SK-N-SH treated with all-trans-retinoic acid at 6 μM for 48 hours (cell line): Measurements from ENCODE around the gene CABP7.

Experiments used
- BACH2 ChIP-seq: fragments of 250-450 bp; sonication (Bioruptor Pico); IDR thresholded peaks from 2 replicates; pipeline ENCODE4 v1.9.0; 2021; ENCODE audit warnings: mild to moderate bottlenecking, borderline replicate concordance
- CSDC2 ChIP-seq: fragments of 250-450 bp; sonication (Bioruptor Pico); IDR thresholded peaks from 2 replicates; pipeline ENCODE4 v1.5.0; 2020; ENCODE audit warnings: mild to moderate bottlenecking, moderate library complexity
- TCF4 ChIP-seq: fragments of 250-450 bp; sonication (Bioruptor Pico); IDR thresholded peaks from 2 replicates; pipeline ENCODE4 v1.8.0; 2021; ENCODE audit warnings: mild to moderate bottlenecking, moderate library complexity, borderline replicate concordance
- TOX ChIP-seq: fragments of 250-450 bp; sonication (Bioruptor Pico); IDR thresholded peaks from 2 replicates; pipeline ENCODE4 v1.8.0; 2021; ENCODE audit warnings: mild to moderate bottlenecking, moderate library complexity, borderline replicate concordance
- ZFP30 ChIP-seq: fragments of 450-650 bp; formaldehyde crosslinking; IDR thresholded peaks from 2 replicates; pipeline ENCODE4 v1.5.0; 2022; ENCODE audit warnings: mild to moderate bottlenecking, moderate library complexity
- TF ChIP-seq, protein P1 (sequence below): fragments of 250-450 bp; sonication (Bioruptor Pico); IDR thresholded peaks from 2 replicates; pipeline ENCODE4 v1.8.0; 2020; ENCODE audit warnings: mild to moderate bottlenecking, moderate library complexity, borderline replicate concordance

DNA sequence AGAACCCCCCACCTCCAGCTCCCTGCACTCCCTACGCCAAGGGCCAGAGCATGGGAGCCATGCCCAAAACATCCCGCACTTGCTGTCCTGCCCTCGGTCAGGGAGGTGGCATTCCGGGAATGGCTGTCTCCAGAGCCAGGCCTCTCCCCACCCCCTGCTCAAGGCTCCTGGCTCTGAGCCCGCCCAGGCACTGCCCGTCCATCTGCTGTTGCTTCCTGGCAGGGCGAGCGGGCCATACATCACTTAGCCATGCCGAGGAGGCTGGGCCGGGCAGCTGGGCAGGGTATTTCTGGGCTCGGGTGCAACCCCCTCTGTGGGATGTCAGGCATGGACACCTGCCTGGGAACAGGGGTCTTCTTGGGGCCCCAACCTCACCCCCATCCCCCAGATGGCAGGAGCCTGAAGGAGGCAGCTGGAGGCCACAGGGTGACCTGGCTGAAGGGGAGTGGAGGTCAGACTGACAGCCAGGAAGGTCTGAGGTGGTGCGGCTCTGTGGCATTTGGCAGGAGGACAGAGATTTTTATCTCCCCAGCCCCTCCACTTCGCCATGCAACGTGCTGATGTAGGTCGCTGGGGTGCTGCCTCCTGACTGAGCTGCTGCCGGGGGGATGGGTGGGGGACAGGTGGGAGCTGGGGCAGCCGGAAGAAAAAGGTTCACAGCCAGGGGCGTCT is 8.7 kb upstream of the CABP7 start:
- no peak for TF ChIP-seq ZFP30 (CRISPR knock-in tag)
- TF ChIP-seq, protein P1, sequence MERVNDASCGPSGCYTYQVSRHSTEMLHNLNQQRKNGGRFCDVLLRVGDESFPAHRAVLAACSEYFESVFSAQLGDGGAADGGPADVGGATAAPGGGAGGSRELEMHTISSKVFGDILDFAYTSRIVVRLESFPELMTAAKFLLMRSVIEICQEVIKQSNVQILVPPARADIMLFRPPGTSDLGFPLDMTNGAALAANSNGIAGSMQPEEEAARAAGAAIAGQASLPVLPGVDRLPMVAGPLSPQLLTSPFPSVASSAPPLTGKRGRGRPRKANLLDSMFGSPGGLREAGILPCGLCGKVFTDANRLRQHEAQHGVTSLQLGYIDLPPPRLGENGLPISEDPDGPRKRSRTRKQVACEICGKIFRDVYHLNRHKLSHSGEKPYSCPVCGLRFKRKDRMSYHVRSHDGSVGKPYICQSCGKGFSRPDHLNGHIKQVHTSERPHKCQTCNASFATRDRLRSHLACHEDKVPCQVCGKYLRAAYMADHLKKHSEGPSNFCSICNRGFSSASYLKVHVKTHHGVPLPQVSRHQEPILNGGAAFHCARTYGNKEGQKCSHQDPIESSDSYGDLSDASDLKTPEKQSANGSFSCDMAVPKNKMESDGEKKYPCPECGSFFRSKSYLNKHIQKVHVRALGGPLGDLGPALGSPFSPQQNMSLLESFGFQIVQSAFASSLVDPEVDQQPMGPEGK, result no peak
- TF ChIP-seq TCF4 (CRISPR knock-in tag), result no peak
- no peak for TF ChIP-seq BACH2 (CRISPR knock-in tag)
- TF ChIP-seq TOX (CRISPR knock-in tag), result no peak
- TF ChIP-seq CSDC2 (CRISPR knock-in tag), result no peak
